CD4-positive, alpha-beta T cell treated with Interleukin-4 for 4 hours (primary cell): Measurements from ENCODE around the gene SLC35G2.
"Not testable (repeated sequence)": the region's sequence is repeated elsewhere in the genome, so short reads cannot be mapped to it uniquely, and the experiment has no call there.

ENCODE experiments used
- DNase-seq: peaks from one replicate; pipeline ENCODE4 v3.0.0-alpha.2; 2020

SLC35G2 gene

DNA sequence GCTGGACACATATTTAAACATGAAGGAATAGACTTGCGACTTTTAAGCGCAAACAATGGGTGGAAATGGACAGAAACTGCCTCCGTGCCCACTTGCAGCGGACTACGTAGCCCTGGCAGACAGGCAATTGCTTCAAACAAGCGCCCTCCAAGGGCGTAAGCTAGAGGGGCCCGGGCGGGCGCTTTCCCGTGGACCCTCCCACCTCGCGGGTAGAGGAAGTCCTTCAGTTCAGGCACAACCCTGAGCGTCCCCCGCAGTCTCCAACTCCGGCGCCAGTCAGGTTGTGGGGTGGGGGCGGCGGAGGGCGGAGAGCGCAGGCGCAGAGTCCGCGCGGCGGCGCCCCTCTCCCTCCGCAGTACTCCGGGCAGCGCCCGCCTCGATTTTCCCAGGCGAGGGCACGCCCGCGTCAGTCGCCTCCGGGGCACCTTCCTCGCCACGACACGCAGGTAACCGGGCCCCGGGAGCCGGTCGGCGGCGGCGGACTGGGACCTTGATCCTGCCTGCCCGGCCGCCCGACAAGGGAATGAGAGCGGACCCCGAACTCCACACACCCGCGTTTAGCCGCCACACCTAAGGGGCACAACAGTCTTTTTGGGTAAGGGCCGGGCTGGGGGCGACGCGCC lies at the start of gene SLC35G2:
SLC35G2 (plus strand) TSS at position 358 of the 623 bp plus-strand sequence. CDS start 35,335 bp downstream, outside the sequence.
- DNase-seq = peak; percentile 21

DNA sequence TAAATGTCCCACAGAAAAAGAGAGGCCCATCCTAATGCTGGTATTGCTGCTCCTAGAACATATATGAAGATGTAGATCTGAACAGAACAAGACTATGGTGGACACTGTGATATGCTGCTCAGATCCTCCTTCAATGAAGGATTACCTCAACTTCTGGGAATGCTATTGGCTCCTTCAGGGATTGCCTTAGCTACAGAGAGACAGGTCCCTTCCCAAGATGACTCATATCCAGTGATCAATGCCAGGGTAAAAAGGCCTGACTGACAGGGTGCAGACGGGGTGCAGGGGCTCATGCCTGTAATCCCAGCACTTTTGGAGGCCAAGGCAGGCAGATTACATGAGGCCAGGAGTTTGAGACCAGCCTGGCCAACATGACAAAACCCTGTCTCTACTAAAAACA lies 46.2 kb upstream of the SLC35G2 start:
- DNase-seq = no peak

GRCh38 chr3:136778865-136779264 lies 40.1 kb upstream of the SLC35G2 start:
- DNase-seq = no peak

DNA sequence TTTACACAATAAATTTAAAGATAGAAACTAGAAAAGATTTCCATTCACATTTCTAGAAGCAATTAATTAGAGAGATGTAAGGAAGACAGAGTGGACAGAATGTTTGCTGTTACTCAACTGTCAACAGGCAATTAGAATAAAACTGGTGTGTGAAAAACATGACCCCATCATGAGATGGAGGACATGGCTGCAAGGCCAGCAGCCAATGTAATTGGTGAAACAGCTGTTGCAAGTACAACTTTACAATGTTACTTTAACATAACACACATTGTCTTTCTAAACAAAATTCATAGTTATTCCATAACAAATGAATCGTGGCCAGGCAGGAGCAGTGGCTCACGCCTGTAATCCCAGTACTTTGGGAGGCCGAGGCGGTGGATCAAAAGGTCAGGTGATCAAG lies 38.2 kb upstream of the SLC35G2 start:
- DNase-seq = no peak

- no peak for DNase-seq
Observed at GRCh38 chr3:136783708-136784191, 35.2 kb upstream of the SLC35G2 start.

GRCh38 chr3:136787349-136787748 lies 31.6 kb upstream of the SLC35G2 start:
- peak; percentile 24 for DNase-seq

DNA sequence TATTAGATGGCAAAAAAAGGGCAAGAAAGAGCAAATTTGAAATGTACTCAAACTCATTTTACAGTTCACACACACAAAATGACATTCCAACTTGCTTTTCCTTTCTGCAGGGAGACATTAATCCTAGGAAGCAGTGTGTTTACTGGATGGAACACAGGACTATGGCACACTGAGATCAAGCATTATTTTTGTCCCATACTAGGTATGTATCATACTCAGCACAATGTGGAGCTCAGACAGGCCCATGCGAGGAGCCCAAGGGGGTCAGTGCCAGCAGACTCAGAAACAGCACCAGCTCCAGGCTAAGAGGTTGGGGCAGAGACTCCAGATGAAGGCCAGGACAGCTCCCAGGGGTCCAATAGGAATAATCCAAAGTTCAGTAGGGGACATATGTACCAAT lies 30.8 kb upstream of the SLC35G2 start:
- DNase-seq = no peak

- DNase-seq = no peak
Observed at GRCh38 chr3:136789976-136790375, 28.9 kb upstream of the SLC35G2 start.

DNA sequence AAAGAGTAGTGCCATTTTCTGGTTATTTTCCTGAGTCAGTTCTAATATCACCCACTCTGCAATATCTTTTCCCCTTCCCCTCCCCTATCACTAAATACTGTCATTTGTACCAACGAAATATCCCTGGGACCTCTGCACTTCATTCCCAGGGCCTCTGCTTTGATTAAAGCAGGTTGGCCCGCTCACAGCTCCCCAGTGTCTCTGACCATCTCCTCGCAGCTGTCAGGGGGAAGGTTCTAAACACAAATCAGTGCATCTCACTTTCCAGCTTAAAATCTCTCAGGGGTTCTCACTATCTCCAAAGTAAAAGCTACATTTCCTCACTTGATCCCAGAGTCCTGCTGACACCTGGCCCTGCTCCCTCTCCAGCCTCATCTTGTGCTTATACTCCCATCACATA lies 28.1 kb upstream of the SLC35G2 start:
- no peak for DNase-seq

DNA sequence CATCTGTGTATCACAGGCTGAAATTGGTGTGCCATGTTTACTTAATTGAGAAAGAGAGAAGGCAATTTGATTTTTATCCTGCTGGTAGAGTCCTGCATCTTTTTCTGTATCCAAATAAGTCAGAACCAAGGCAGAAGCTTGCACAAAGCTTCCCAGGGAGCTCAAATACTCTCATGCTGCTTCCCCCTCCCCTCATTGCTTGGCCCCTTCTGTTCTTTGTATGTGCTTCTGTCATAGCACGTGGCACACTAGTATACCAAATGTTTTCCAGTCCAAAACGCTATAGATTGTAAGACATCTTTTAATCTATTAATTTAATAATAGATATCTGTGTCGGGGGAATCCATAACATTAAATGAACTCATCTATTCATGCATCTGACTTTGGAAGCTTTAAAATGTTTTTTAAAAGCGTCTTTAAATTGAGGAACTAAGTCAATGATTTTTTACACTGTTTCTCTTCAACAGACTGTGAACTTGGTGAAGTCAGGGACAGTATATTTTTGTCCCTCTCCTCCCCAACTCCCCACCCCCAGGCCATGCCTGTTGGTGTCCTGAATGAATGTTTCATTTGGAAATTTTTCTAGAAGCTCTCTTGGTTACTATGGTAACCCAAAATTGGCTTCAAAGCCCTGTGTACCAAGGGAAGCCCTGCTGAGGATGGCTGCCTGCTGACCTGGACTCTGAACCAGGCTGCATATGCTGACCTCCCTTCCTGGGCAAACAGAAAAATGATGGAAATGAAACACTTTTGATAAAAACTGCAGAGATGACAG lies 26.2 kb upstream of the SLC35G2 start:
- DNase-seq = no peak

- not testable (repeated sequence) for DNase-seq
Observed at GRCh38 chr3:136801146-136801545, 17.8 kb upstream of the SLC35G2 start.

DNA sequence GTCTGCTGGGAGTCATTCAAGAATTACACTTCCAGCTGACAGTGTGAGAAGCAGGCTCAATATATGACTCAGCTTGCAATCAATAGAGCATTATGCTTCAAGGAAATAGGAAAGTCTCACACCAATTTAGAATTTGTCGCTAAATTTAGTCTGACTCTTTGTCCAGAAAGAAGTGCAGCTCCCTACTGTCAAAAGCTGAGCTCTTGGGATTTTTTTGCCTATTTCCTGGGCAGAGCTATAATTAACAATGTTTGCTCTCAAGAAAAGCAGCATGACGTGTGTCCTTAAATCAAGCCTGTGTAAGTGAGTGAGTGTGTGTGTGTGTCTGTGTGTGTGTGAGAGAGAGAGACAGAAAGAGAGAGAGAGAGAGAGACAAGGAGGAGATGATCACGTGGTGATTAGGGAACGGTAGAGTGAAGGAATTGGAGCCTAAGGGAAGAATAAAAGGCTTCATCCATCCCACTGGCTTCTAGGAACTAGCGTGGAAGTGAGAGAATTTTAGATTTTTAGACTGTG lies 16.4 kb upstream of the SLC35G2 start:
- DNase-seq = no peak

DNA sequence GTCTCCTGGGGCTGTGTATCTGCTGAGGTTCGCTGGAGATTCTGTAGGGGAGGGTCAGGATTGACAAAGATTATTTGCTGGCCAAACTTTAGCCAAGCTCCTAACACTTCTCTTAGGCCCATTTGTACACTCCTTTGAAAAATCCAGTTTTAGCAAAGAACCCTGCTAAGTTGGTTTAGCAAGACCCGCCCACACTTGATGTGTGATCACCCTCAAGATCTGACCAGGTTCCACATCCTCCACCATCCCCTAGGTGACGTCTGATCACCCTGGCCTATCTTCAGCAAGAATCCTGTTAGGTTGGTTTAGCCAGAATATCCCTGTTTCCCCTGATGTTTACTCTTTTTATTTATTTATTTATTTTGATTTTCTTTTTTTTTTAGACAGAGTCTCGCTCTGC lies 14.8 kb upstream of the SLC35G2 start:
- no peak for DNase-seq

DNA sequence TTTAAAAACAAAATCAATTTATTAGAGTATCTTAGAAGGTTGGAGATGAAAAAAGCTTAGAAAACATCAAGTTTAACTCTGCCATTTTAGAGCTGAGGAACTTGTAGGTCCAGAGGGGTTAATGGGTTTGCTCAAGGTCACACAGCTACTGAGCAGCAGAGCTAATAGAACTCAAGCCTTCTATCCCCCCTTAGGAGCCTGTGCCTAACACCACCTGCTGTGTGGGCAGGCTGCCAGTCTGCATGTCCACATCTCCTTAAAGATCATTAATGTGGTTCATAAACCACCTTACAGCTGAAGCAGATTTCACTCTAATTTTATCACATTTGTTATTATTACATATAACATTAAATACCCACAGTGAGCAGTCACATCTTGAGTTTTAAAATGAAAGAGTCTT lies 14.1 kb upstream of the SLC35G2 start:
- no peak for DNase-seq

GRCh38 chr3:136805795-136806194 lies 13.1 kb upstream of the SLC35G2 start:
- no peak for DNase-seq

DNA sequence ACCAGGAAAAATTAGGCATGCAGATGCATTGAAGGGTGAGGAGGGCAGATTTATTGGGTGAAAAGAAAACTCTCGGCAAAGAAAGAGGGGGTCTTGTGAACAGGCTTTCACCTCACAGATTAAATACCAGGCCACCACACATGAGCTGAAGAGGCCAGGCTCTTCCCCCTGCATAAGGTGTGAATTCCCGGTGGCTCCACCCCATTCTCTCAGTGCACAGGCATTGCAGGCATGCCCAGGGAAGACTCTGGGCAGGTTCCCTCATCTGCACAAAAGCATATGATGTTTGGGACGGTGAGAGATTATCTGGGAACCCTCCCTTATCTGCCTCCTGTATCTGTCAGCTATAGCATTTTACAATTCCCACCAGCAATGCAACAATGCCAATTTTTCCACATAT lies 7.2 kb upstream of the SLC35G2 start:
- DNase-seq = no peak

DNA sequence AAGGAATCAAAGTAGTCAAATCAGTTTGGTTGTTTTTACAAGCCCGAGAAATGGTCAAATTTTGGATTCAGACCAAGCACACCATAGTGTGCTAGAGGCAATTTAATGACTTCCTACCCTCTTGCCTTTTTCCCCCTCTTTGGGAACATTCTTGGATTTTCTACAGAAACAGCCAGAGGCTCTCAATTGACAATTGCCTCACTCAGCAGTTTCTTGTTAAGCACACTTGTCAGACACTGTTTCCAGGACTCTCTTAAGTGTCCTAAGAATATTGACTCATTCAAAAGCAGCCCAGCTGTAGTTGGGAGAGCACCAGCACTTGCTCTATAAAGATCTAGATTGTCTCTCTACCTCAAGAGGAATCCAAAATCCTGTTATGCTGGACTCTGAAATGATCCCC lies 1.5 kb upstream of the SLC35G2 start:
- no peak for DNase-seq

GRCh38 chr3:136818191-136818768 lies 646 bp upstream of the SLC35G2 start:
- DNase-seq = peak; percentile 32

DNA sequence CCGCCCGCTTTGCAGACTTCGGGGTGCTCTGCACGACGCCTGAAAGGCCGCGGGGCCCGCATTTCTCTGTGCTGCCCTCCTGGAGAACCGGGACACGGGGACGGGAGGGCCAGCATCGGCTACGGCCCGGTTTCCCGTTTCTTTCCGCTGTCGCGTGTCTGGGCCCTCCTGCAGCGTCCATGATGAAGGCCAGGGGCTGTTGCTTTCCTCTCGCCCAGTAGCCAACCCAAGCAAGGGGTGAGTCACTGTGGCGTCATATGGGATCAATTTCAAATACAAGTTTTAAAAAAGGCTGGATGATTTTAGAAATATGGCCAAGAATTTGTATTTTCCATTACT lies 435 bp downstream of the SLC35G2 start:
- no peak for DNase-seq

- peak; percentile 22 for DNase-seq
Observed at GRCh38 chr3:136819731-136820679, 1.1 kb downstream of the SLC35G2 start.

DNA sequence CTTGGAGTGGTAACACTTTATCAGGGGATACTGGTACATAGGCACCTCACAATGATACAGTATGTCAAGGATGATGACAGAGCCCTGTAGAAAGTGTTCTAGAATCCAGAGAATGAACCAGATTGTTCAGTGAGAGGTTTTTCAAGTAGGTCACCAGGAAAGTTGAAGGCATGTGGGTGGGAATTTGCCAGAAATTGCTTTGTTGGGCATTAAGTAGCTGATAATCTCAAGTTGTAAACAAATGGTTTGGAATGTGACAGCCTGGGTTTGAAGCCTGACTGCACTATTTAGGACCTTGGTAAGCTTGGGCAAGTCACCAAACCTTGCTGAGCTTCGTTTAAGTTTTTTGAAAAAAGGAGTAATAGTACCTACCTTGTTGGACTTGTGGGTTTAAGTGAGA lies 12.5 kb downstream of the SLC35G2 start:
- DNase-seq = no peak

- DNase-seq = no peak
Observed at GRCh38 chr3:136835089-136835812, 16.3 kb downstream of the SLC35G2 start.
